Measurements from ENCODE around the gene DYSF.

GRCh38 chr2:71540818-71541217 is 87.5 kb downstream of the DYSF start:
- TF ChIP-seq CTCF (conservative IDR thresholded peaks at IDR 0.05; ENCODE audit: low read length) (no peak), EZH2phosphoT487 (IDR thresholded peaks at IDR 0.05; ENCODE audit: borderline replicate concordance) (no peak)
